H9 (cell line): ENCODE measurements around the gene ANO9. TPM values are rescaled to one million over a fixed set of nuclear protein-coding genes. Genes with fewer than 3 reads are reported as not detected.

Experiments
- DNase-seq: peaks from one replicate; pipeline ENCODE4 v3.0.0-alpha.2; 2017
- H2AFZ ChIP-seq: one replicate; pipeline ENCODE4 v1.6.1; 2013; ENCODE audit warnings: mild to moderate bottlenecking, low read length, control low read depth, moderate library complexity
- H2AK5ac ChIP-seq: 2 replicates; pipeline ENCODE4 v1.6.1; 2013; ENCODE audit warnings: low read length, control low read depth, mixed read lengths; ENCODE audit not compliant: insufficient read length
- H2BK120ac ChIP-seq: one replicate; pipeline ENCODE4 v1.6.1; 2013; ENCODE audit warnings: low read depth, mild to moderate bottlenecking, low read length, control low read depth, inconsistent platforms; ENCODE audit not compliant: poor library complexity, severe bottlenecking
- H2BK12ac ChIP-seq: 2 replicates; pipeline ENCODE4 v1.6.1; 2013; ENCODE audit warnings: low read length, control low read depth, mixed read lengths, low read depth; ENCODE audit not compliant: insufficient read length
- H2BK15ac ChIP-seq: 2 replicates; pipeline ENCODE4 v1.6.1; 2013; ENCODE audit warnings: low read depth, low read length, control low read depth
- H2BK20ac ChIP-seq: one replicate; pipeline ENCODE4 v1.6.1; 2013; ENCODE audit warnings: low read depth, mild to moderate bottlenecking, low read length, control low read depth, inconsistent platforms; ENCODE audit not compliant: poor library complexity, severe bottlenecking
- H2BK5ac ChIP-seq: 2 replicates; pipeline ENCODE4 v1.6.1; 2013; ENCODE audit warnings: low read length, control low read depth, mixed read lengths; ENCODE audit not compliant: insufficient read length
- H3K14ac ChIP-seq: 2 replicates; pipeline ENCODE4 v1.6.1; 2013; ENCODE audit warnings: low read length, control low read depth; ENCODE audit not compliant: insufficient read depth
- H3K18ac ChIP-seq: 2 replicates; pipeline ENCODE4 v1.6.1; 2013; ENCODE audit warnings: low read depth, mild to moderate bottlenecking, mixed read lengths, low read length, control low read depth; ENCODE audit not compliant: insufficient read length
- H3K23ac ChIP-seq: 2 replicates; pipeline ENCODE4 v1.6.1; 2013; ENCODE audit warnings: low read length, control low read depth, mixed read lengths, low read depth; ENCODE audit not compliant: insufficient read length
- H3K23me2 ChIP-seq: 2 replicates; pipeline ENCODE4 v1.6.1; 2013; ENCODE audit warnings: low read depth, mild to moderate bottlenecking, mixed read lengths, low read length, control low read depth; ENCODE audit not compliant: insufficient read length, poor library complexity, severe bottlenecking
- H3K27ac ChIP-seq: 2 replicates; pipeline ENCODE4 v1.5.1; 2013; ENCODE audit warnings: low read length, control low read depth, mixed read lengths, low read depth; ENCODE audit not compliant: insufficient read length
- H3K27me3 ChIP-seq: 2 replicates; pipeline ENCODE4 v1.6.1; 2013; ENCODE audit warnings: low read length, control low read depth, inconsistent platforms; ENCODE audit not compliant: insufficient read depth
- H3K4ac ChIP-seq: 2 replicates; pipeline ENCODE4 v1.6.1; 2013; ENCODE audit warnings: low read depth, mild to moderate bottlenecking, control low read depth, inconsistent platforms, low read length, moderate library complexity
- H3K4me1 ChIP-seq: 2 replicates; pipeline ENCODE4 v1.6.1; 2013; ENCODE audit warnings: low read length, control low read depth, inconsistent platforms; ENCODE audit not compliant: insufficient read depth
- H3K4me2 ChIP-seq: 2 replicates; pipeline ENCODE4 v1.6.1; 2013; ENCODE audit warnings: low read length, control low read depth, mixed read lengths; ENCODE audit not compliant: insufficient read length, insufficient read depth
- H3K56ac ChIP-seq: 2 replicates; pipeline ENCODE4 v1.6.1; 2013; ENCODE audit warnings: low read depth, mild to moderate bottlenecking, mixed read lengths, low read length, control low read depth; ENCODE audit not compliant: insufficient read length
- H3K79me1 ChIP-seq: 2 replicates; pipeline ENCODE4 v1.6.1; 2013; ENCODE audit warnings: low read depth, mild to moderate bottlenecking, moderate library complexity, low read length, control low read depth, inconsistent platforms; ENCODE audit not compliant: insufficient read depth, poor library complexity, severe bottlenecking
- H3K79me2 ChIP-seq: 2 replicates; pipeline ENCODE4 v1.6.1; 2013; ENCODE audit warnings: low read length, control low read depth, inconsistent platforms; ENCODE audit not compliant: insufficient read depth
- H3K9ac ChIP-seq: 2 replicates; pipeline ENCODE4 v1.6.1; 2013; ENCODE audit warnings: low read length, control low read depth, mixed read lengths; ENCODE audit not compliant: insufficient read length; ENCODE audit errors: extremely low read depth
- H3K9me3 ChIP-seq: one replicate; pipeline ENCODE4 v1.6.1; 2013; ENCODE audit warnings: low read depth, low read length, inconsistent platforms; ENCODE audit not compliant: control insufficient read depth
- H3T11ph ChIP-seq: one replicate; pipeline ENCODE4 v1.6.1; 2013; ENCODE audit warnings: mild to moderate bottlenecking, low read length, control low read depth, inconsistent platforms
- H4K20me1 ChIP-seq: one replicate; pipeline ENCODE4 v1.6.1; 2013; ENCODE audit not compliant: control insufficient read depth, insufficient read length, insufficient read depth
- H4K5ac ChIP-seq: 2 replicates; pipeline ENCODE4 v1.6.1; 2013; ENCODE audit warnings: low read depth, mild to moderate bottlenecking, mixed read lengths, low read length, control low read depth; ENCODE audit not compliant: insufficient read length
- H4K8ac ChIP-seq: replicated peaks from 2 replicates; pipeline ENCODE4 v1.6.1; 2013; ENCODE audit warnings: low read length, control low read depth, mixed read lengths, low read depth; ENCODE audit not compliant: insufficient read length
- H4K91ac ChIP-seq: 2 replicates; pipeline ENCODE4 v1.6.1; 2013; ENCODE audit warnings: low read depth, mild to moderate bottlenecking, moderate library complexity, mixed read lengths, low read length, control low read depth; ENCODE audit not compliant: insufficient read length
- H3K27ac Mint-ChIP-seq, 3 experiments: 2 replicates in 2 of 3; 3 replicates in 1 of 3; pipeline ENCODE4 v1.8.0; 2020 to 2021; ENCODE audit warnings: mixed read lengths in 3 of 3, mild to moderate bottlenecking in 1 of 3, moderate library complexity in 1 of 3
- H3K27me3 Mint-ChIP-seq: 2 replicates; pipeline ENCODE4 v1.8.0; 2021; ENCODE audit warnings: low read depth, mild to moderate bottlenecking, moderate library complexity, mixed read lengths
- H3K36me3 Mint-ChIP-seq, 3 experiments: 2 replicates in 2 of 3; 3 replicates in 1 of 3; pipeline ENCODE4 v1.8.0; 2020 to 2021; ENCODE audit warnings: low read depth in 3 of 3, mixed read lengths in 3 of 3; ENCODE audit not compliant: insufficient read depth in 1 of 3
- H3K4me1 Mint-ChIP-seq, 2 experiments: 2 replicates each; pipeline ENCODE4 v1.8.0; 2020; ENCODE audit warnings: mixed read lengths in 2 of 2
- H3K4me3 Mint-ChIP-seq, 2 experiments: 2 replicates in 1 of 2; 3 replicates in 1 of 2; pipeline ENCODE4 v1.8.0; 2020 to 2021; ENCODE audit warnings: mild to moderate bottlenecking in 2 of 2, mixed read lengths in 2 of 2, moderate library complexity in 1 of 2
- H3K9me3 Mint-ChIP-seq, 2 experiments: 2 replicates in 1 of 2; 3 replicates in 1 of 2; pipeline ENCODE4 v1.8.0; 2020; ENCODE audit warnings: mild to moderate bottlenecking in 2 of 2, mixed read lengths in 2 of 2, moderate library complexity in 1 of 2
- CTCF ChIP-seq: fragments of 200-600 bp; sonication (generic); conservative IDR thresholded peaks from 3 replicates; pipeline ENCODE4 v1.8.0; 2021; ENCODE audit warnings: antibody characterized with exemption, mild to moderate bottlenecking
- WGBS: extraction: QIAGEN DNeasy Blood & Tissue Kit; methylation state at CpG from one replicate; pipeline ENCODE4 v1.1.7; 2013; ENCODE audit warnings: missing lambda C conversion rate, low lambda C conversion rate, mixed read lengths; ENCODE audit not compliant: insufficient read length; ENCODE audit errors: extremely low coverage; 5-methylcytosine and 5-hydroxymethylcytosine counted together
- total RNA-seq: library from RNA; stranded (reverse); gene quantifications from 2 replicates; pipeline ENCODE4 v1.2.1, GENCODE V29; 2021

Gene ANO9
- total RNA-seq, 1 experiment from 2014 or later = 13.1 TPM

GRCh38 chr11:393219-394033, 48.4 kb downstream of the ANO9 start:
- Histone ChIP-seq H3K4me1 (no peaks in the 10 kb centered on the region; the same call in 1 of the 2 replicates), H3K23me2 (no peaks in the 10 kb centered on the region), H3K56ac (no peak overlapping the region), H2AK5ac (no peak overlapping the region), H4K8ac (no peak overlapping the region), H3K23ac (no peak overlapping the region), H2BK12ac (no peak overlapping the region), H3K14ac (peak overlapping the region; percentile 63; the same call in 1 of the 2 replicates), H3K9me3 (no peaks in the 10 kb centered on the region), H3K4ac (no peak overlapping the region), H2AFZ (no peak overlapping the region), H4K5ac (no peak overlapping the region), H2BK5ac (no peak overlapping the region), H2BK15ac (no peak overlapping the region), H2BK20ac (no peak overlapping the region), H3K27me3 (no peaks in the 10 kb centered on the region), H3K9ac (no peak overlapping the region), H4K91ac (no peak overlapping the region), H3T11ph (no peak overlapping the region), H3K27ac (no peak overlapping the region), H3K79me1 (no peaks in the 10 kb centered on the region), H4K20me1 (peaks cover 2% of the 10 kb centered on the region), H3K18ac (no peak overlapping the region), H3K4me2 (no peak overlapping the region), H2BK120ac (no peak overlapping the region), H3K79me2 (no peaks in the 10 kb centered on the region)
- Mint-ChIP-seq H3K27ac (no peak overlapping the region), H3K4me3 (peak overlapping the region in 1 of 2 experiments; percentile 71; a peak in 2 of 5 replicates), H3K9me3 (peaks cover 0 to 4% of the 10 kb centered on the region in 2 experiments; a peak in 1 of 5 replicates), H3K4me1 (peaks cover 4 to 13% of the 10 kb centered on the region in 2 experiments), H3K27me3 (no peaks in the 10 kb centered on the region; the same call in 1 of the 2 replicates), H3K36me3 (peaks cover 2 to 8% (median 7%) of the 10 kb centered on the region in 3 experiments; a peak in 5 of 7 replicates)
- DNase-seq = no peak
- WGBS = no CpG with 5 or more reads among the region's 17 CpGs
- no peak for TF ChIP-seq CTCF
